Cardiac septum (tissue), 1 donor: ENCODE measurements around the gene TAF13. TPM values are rescaled to one million over a fixed set of nuclear protein-coding genes. Genes with fewer than 3 reads are reported as not detected.
A peak's percentile ranks its signal among the peaks of the same experiment; 100 is the strongest.

Experiments used
- DNase-seq: peaks from one replicate; pipeline ENCODE4 v3.0.0-alpha.2; 2020; ENCODE audit warnings: low spot score
- intact Hi-C: fragments of 100-400 bp; cut with DNase I; formaldehyde crosslinking; loops from one replicate; pipeline ENCODE4 v1.14.0; 2022
- long read RNA-seq: library from polyadenylated mRNA; unstranded; transcript quantifications from one replicate; pipeline ENCODE4 v2.0.0, GENCODE V29; 2021
- total RNA-seq: library from RNA; stranded (reverse); fragmentation: NEBNext Ultra II Directional; extraction: Animal tissue kit (Norgen Biotek cat#: 25700); gene quantifications from one replicate; pipeline ENCODE4 v1.2.1, GENCODE V29; 2021
- donor health status: DM: no; HTN: no; CAD: no.

TAF13 gene, protein sequence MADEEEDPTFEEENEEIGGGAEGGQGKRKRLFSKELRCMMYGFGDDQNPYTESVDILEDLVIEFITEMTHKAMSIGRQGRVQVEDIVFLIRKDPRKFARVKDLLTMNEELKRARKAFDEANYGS
- 65.0 TPM for total RNA-seq
- long read RNA-seq, partial matches to known transcripts: 0 of 3 reads
- long read RNA-seq, other reads (novel, unspliced or antisense): 3 of 3 reads

DNA sequence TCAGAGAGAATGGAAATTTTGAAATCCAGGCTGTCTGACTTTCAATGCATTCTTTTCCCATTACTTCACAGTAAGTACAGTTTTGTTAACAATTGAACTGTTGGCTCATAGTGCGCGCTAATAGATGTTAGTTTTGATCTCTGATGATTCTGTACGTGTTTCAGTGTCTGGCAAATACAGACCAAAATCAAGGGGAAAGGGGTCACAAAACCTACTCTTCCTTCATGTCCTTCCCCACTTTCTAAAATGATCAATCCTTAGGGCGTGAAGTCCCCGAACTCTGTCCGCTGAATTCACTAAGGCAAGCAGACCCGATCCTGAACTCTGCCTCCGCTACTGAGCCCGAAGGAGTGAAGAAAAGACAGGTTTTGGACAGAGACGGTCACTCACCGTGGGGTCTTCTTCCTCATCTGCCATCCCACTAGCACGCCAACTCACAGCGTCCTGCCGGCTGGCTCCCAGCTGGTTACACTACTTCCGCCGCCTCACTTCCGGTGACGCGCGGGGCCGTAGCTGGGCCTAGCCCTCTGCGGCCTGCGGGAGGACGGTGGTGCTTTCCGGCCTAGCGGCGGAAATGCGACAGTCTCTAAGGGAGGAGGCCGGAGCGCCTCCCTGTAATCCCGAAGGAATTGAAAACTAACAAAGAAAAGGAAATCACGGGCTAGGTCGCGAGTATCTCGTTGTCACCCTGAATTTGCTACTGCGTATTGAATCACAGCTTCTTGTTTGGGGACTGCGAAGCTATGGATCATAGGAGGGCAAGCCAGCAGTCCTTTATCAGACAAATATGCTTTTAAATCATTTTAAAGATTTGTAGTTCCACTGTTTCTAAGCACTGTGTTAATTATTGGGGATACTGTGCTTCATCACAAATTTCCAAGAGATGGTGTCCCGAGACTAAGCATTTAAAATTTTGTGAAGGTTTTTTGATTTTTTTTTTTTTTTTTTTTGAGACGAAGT lies at the start of gene TAF13:
Gene TAF13 (minus strand): TSS at position 473 of the 960 bp plus-strand sequence. CDS start 56 bp downstream, at position 417.
- peak; percentile 99 for DNase-seq
- intact Hi-C loops: loop anchor here (1.0 kb wide), 2 partner anchors 14 to 24 kb away; partner anchors contain the start of gene TMEM167B

DNA sequence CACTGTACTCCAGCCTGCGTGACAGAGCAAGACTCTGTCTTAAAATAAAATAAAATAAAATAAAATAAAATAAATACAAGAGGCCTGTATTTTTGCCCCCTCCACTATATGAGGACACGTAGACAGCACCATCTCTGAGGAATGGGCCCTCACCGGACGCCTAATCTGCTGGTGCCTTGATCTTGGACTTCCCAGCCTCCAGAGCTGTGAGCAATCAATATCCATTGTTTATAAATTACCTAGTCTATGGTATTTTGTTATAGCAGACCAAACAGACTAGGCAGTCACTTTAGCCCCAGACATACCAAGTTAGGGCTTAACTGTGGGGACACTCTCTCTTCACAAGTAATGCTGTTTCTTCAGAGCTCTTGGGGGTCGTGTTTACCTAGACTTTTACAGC lies 44.6 kb upstream of the TAF13 start:
- intact Hi-C loops: no loop called here

DNA sequence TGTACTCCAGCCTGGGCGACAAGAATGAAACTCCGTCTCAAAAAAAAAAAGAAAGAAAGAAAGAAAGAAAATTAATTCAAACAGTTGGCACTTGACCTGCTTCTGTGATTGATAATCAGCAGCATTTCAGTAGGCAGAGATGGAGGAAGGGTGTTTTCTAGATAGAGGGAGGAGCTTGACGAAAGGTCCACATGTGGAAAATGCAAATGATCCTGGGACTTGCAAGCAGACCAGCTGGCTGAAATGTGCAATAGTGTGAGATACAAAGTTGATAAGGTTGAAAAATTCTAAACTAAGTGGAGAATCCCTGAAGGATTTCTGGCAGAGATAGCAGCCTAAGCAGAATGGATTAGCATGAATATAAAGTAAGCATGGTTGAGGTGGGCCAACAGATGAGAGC lies 42.3 kb upstream of the TAF13 start:
- intact Hi-C loops: no loop called here
- no peak for DNase-seq

More for the DNA sequence above, 44.6 kb upstream of the TAF13 start:
- DNase-seq: no peak

DNA sequence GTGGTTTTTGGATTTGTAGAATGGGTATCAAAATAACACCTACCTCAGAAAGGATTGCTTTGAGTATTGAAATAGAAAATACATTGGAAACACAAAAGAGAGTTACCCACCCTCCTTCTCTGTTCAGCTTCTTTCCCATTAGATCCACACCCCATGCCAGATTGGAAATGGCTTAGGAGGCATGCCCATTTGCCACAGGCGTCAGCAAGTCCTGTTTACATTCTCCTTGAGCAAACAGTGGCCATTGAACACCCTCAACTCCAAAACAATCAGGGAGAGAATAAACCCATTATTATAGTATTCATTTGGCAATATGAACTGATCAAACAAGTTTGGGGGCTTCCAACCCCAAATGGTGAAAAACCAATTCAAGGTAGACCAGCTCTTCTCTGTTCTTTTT lies 40.5 kb upstream of the TAF13 start:
- no peak for DNase-seq
- intact Hi-C loops: no loop called here

DNA sequence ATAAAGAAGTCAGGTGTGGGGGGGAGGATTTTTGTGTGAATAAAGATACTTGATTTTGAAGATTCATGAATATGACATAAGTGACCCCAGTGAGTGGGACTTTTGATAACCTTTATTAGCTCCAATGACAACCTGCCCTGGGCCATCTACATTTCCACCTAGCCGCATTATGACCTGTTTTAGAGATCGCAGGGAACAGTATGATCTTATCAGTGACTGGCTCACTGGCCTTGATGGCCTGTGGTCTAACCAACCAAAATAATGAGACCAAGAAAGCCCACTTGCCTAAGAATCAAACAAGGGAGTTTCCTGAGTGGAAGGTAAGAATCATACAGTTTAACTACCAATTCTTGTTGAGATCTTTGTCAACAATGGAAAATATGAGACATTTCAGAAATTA lies 39.9 kb upstream of the TAF13 start:
- no peak for DNase-seq
- intact Hi-C loops: no loop called here

DNA sequence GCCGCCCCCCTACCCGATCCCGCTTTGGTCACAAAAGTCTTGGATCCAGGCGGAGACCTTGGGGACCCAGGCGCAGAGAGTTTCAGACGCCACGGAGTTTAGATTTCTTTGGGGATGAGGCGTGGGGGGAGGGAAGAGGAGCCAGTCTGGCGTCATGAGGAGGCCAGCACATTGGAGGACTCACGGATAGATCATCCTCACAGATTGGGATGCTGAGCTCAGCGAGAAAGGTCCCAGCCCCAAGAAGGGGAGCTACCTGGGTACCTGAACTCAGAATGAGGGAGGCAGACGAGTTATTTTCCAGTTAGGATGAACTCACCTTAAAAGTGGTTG lies 38.5 kb upstream of the TAF13 start:
- intact Hi-C loops: loop anchor here (5.0 kb wide), 1 partner anchor 152 kb away; the partner anchor contains the start of gene CLCC1
- DNase-seq: no peak

DNA sequence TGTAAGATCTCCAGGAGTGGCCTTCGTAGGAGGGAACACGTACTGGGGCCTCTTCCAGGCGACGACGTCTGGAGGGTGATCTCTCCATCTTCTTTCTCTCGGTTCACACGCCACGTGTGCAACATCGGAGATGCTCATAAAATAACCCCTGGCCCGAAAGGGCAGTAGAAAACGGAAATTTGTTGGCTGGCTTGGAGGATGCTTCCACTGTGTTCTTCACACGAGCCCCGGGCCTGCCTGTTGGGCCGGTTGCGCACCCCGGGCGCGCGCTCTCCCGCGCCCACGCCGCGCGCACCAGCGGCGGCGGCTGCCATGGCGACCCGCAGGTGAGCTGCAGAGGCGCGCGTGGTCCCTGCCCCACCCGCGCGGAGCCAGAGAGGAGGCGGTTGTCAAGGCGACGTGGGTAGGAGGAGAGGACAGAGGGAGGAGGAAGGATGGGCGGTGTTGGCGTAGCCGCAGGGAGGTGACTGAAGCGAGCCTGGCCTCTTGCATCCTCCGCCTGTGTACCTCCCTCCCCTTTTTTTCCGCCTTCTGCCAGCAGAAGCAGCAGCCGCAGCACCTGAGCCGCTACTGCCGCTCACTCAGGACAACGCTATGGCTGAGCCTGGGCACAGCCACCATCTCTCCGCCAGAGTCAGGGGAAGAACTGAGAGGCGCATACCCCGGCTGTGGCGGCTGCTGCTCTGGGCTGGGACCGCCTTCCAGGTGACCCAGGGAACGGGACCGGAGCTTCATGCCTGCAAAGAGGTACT lies 38.0 kb upstream of the TAF13 start, which contains the start of gene ELAPOR1:
Gene ELAPOR1 (plus strand): TSS at position 526 of the 752 bp plus-strand sequence. CDS start 69 bp downstream, at position 595.
- intact Hi-C loops: loop anchor here (5.0 kb wide), 1 partner anchor 151 kb away; the partner anchor contains the start of gene CLCC1
- DNase-seq: peak; percentile 88

DNA sequence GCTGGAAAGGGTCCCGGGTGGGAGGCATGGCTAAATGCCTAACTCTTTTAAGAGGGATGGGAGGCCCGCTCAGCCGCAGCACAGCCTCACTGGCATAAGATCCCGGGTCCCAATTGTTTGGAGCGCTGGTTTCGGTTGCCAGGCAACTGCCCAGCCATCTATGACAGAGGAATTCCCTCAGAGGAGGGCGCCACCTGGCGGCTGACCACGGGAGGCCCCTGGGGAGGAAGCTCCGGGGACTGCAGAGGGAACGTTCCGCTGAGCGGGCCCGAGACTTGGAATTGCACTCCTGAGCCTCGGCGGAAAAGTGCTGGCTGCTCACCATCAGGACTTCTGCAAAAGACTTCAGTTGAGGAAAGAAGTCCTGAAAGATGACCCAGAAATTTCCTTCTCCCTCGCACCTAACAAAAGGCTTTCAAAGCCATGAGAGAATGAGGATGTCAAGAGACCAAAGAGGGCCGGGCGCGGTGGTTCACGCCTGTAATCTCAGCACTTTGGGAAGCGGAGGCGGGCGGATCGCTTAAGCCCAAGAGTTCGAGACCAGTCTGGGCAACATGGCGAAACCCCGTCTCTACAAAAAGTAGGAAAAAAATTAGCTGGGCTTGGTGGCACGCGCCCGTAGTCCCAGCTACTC lies 37.0 kb upstream of the TAF13 start:
- intact Hi-C loops: loop anchor here (5.0 kb wide), 1 partner anchor 150 kb away; the partner anchor contains the start of gene CLCC1
- DNase-seq: peak; percentile 96

DNA sequence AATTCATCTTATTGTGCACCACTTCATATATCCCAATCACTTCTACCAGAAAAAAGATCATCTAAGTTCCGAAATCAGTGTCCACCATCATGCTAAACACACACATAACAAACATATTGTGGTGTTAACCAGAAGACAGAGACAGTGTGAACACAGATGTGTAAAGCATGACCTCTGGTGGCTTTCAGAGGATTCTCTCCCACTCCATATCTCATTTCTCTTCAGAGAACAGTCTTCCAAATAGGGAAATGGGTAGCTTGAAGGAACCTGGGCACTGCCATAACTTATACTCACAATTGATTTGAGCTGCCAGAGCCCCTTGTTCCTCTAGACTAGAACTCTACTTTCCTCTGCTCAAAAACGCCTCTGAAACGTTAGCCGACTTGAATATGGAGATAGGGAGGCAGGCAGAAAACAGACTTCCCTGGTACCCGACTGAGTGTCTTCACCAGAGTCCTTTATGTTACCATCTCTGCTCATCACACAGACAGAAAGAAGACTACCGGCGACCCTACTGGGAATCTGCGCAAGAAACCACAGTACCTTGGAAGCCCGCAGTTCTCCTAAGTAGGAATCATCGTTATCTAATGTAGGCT lies 36.4 kb upstream of the TAF13 start:
- no peak for DNase-seq
- intact Hi-C loops: loop anchor here (5.0 kb wide), 1 partner anchor 150 kb away; the partner anchor contains the start of gene CLCC1

DNA sequence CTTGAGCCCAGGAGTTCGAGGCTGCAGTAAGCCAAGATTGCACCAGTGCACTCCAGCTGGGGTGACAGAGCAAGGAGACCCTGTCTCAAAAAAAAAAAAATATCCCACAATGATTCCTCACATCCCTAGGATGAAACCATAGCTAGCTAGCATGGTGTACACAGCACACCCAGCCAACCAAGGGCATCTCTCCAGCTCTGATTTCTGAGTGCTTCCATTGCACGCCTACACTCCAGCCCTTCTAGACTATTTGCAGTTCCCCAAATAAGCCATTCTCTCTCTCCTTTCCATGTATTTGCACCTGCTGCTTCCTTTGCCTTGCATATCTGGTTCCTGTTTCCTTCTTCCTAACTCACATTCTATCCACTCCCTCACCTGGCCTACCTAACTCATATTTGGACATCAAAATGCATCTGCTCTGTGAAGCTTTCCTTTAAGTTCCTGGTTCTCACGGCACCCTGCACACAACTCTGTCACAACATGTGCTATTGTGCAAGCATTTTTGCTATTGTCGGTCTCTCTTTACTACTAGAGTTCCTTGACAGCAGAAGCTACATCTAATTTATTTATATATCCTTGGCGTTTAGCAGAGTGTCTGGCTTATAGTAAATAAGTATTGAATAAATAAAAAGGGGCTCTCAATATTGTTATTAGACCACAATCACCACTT lies 35.7 kb upstream of the TAF13 start:
- intact Hi-C loops: loop anchor here (5.0 kb wide), 1 partner anchor 149 kb away; the partner anchor contains the start of gene CLCC1

DNA sequence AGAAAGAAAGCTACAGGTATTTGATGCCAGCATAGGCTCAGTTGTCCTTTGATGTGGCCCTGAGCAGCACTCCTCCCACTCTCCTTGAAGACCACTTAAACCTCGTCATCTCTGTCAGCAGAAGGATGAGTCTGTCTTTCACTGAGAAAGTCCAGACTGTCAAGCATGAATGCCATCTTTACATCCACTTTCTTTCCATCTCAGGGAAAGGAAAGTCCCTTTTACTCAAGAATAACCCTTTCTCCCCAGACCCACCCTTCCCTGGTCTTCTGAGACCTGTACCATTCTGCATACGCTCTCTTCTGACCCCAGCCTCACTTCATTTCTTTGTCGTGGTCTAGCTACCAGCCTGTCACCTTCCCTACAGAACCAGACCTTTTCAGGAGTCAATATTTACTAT lies 34.1 kb upstream of the TAF13 start:
- intact Hi-C loops: loop anchor here (5.0 kb wide), 1 partner anchor 148 kb away; the partner anchor contains the start of gene CLCC1

More for the DNA sequence above, 35.7 kb upstream of the TAF13 start:
- DNase-seq: no peak

DNA sequence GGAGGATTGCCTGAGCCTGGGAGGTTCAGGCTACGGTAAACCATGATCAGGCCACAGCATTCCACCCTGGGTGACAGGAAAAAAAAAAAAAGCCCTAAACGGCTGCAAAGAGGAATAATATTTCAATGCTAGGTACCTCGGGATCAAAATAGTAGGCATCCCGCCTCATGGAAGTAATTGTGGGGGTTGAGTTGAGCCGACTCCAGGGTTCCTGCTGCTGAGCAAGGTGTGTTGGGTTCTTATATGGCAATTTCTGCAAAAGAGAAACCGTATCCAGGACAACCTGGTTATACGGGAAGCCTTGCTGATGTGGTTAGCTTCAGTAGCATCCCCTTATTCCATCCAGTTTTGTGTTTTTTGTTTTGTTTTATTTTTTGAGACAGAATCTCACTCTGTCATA lies 32.0 kb upstream of the TAF13 start:
- intact Hi-C loops: no loop called here
- DNase-seq: no peak

More for the DNA sequence above, 34.1 kb upstream of the TAF13 start:
- no peak for DNase-seq

DNA sequence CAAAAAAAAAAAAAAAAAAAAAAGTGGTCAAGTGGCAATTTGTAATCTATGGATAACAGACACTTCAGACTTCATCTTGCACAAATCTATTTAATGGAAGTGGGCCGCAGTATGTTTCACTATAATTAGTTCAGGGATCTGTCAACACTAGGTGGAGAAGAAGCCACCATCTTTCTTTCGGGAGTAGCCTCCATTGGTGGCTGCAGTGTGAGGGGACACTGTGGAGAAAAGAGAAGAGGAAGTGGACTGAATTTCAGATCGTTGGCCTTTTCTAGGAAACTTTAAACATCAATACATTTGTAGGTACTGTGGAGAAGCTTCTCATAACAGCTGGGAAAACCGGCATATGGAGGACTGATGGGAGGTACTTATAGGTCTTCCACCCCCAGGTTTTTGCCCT lies 30.1 kb upstream of the TAF13 start:
- intact Hi-C loops: no loop called here
- no peak for DNase-seq

DNA sequence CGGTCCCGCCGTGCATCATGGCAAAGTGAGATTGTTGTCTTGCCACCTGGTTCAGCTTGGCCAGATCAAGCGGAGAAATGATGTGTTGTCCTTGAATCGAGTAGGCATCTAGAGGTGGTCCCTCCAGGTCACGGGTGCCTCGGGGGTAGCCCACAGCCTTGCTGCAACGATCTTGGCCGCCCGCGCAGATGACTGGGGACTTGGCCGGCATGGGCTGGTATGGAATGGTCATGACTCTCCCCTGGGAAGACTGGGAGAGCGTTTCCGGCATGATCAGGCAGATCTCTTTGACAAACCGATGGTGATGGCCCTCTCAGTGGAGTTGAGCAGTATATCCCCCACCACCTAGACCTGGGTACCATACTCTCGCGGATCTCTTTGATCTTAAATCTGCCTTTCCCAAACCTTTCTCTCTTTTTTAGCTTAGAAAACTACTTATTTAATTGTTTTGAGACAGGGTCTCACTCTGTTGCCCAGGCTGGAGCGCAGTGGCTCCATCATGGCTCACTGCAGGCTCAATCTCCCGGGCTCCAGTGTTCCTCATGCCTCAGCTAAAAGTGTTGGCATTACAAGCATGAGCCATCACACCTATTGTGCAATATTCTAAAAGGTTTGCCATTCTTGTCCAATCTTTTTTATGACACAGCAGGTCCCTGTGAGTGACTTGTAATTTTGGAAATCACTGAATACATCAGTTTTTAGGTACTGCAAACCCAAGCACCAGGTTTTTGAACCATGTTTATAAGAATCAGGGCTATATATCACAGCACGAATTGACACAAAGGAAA lies 28.8 kb upstream of the TAF13 start:
- DNase-seq: no peak
- intact Hi-C loops: loop anchor here (5.0 kb wide), 1 partner anchor 108 kb away; the partner anchor contains the start of gene SARS1

DNA sequence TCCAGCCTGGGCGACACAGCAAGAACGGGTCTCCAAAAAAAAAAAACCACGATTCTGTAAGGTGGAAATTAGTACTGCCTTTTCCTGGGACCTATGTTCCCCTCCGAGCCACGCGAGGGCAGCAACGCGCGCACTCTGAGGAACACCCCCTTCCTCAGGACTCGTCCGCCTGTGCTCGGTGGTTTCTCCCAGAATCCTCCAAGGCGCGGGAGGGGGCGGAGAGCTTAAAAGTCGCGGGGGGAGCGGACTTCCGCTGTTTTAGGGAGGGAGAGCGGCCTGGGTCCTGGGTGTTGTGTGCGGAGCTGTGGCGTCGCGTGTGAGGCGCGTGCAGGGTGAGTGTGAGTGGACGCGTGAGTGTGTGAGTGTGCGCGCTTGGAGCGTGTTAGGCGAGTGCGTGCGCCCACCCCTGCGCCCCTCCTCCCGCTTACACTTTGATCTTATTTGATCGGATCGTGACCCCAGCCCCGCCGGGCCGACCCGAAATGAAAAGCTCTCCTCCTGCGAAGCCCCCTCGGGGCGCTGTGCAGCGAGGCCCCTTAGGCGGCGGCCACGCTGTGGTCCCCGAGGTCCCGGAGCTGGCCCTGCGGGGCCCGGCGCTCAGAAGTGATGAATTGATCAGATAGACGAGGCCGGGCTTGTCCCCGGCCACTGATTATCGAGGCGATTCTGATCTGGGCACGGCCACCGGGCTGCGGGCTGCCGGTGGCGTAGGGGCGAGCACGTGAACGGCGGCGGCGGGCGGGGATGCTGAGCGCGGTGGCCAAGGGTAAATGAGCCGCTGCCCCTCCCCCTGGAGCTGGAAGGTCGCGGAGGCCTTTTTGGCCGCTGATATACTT lies 24.4 kb upstream of the TAF13 start:
- peak; percentile 99 for DNase-seq
- intact Hi-C loops: loop anchor here (1.0 to 10.0 kb wide), 5 partner anchors 10 to 275 kb away; partner anchors contain the start of genes SARS1, TAF13, TMEM167B and WDR47

DNA sequence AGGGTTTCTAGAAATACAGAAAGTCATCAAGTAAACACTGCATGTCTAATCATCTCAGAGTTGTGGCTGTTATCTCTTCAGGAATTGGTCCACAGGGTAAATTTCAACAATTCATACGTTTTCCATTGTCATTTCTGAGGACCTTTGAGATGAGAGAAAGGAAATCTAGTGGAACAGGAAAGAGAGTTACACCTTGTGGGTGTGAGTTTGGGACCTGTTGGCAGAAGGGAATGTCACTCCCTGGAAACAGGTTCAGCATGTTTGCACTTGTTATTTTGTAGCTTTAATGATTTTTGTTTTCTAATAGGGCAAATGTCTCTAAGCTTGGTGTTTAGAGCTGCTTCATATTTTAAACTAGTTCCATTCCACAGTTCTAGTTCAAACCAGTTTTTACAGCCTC lies 20.3 kb upstream of the TAF13 start:
- intact Hi-C loops: loop anchor here (10.0 kb wide), 1 partner anchor 271 kb away; no protein-coding TSS in a partner anchor
- no peak for DNase-seq
